GM18861 (cell line): Measurements from ENCODE around the gene NXPH4.
A peak's percentile ranks its signal among the peaks of the same experiment; 100 is the strongest.

Source experiments
- ATAC-seq: cut with Tn5 transposase; IDR thresholded peaks from one replicate; pipeline ENCODE4 v1.9.1; 2021; ENCODE audit not compliant: unreplicated experiment

Gene NXPH4

DNA sequence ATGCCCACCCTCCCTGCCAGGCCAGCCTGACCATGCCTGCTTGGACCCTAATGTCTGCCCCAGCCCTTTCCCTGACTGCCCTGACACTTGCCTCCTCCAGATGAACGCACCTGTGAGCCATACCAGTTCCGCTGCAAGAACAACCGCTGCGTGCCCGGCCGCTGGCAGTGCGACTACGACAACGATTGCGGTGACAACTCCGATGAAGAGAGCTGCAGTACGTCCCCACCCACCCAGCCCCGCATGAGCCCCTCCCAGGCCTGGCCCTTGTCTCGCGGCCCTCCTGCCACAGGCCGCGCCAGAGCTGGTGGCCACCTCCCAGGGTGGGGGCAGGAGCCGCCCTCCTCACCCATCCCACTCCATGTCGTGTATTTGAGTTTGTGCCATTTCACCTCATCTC is 14.3 kb upstream of the NXPH4 start:
- ATAC-seq, result no peak

DNA sequence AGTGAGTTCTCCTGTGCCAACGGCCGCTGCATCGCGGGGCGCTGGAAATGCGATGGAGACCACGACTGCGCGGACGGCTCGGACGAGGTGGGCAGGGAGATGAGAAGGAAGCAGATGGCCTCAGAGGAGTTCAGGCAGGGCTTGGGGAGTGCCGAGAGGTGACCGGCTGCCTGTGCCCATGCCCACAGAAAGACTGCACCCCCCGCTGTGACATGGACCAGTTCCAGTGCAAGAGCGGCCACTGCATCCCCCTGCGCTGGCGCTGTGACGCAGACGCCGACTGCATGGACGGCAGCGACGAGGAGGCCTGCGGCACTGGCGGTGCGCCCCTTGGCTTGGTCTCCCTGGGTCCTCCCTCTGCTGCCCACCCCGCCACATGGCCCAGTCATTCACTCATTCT is 13.4 kb upstream of the NXPH4 start:
- ATAC-seq, result no peak

DNA sequence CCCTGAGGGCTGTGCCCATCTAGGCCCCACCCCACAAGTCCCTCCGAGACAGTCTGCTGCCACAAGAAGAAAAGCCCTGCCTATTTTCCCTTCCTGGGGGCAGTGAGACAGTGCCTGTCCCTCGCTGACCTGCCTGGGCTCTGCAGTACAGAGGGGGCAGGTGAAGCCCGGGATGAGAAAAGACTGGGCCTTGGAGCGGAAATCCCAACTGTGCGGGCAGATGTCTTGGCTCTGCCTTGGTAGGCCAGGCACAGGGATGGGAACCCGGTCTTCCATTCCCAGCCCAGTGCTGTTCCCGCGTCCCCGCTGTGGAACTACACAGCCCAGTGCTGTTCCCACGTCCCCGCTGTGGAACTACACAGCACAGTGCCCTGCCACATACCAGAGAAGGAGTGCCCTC is 12.8 kb upstream of the NXPH4 start:
- ATAC-seq, result no peak

DNA sequence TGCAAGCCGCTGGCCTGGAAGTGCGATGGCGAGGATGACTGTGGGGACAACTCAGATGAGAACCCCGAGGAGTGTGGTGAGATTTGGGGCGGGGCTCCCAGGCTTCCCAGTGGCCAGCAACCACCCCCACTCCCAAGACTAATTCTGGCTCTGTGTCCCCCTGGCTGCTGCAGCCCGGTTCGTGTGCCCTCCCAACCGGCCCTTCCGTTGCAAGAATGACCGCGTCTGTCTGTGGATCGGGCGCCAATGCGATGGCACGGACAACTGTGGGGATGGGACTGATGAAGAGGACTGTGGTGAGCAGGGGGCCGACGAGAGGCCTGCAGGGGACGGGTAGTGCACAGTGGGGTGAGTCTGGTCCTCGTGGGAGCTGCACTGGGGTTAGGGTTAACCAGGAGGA is 12.1 kb upstream of the NXPH4 start:
- ATAC-seq, result no peak

DNA sequence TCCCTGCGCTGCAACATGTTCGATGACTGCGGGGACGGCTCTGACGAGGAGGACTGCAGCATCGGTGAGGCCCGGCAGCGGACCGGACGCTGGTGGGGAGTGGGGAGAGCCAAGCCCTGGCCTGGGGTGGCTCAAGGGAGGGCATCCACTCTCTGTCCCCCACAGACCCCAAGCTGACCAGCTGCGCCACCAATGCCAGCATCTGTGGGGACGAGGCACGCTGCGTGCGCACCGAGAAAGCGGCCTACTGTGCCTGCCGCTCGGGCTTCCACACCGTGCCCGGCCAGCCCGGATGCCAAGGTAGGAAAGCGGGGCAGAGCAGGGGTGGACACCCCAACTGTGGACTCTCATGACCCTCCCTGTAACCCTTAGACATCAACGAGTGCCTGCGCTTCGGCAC is 11.4 kb upstream of the NXPH4 start:
- no peak for ATAC-seq

DNA sequence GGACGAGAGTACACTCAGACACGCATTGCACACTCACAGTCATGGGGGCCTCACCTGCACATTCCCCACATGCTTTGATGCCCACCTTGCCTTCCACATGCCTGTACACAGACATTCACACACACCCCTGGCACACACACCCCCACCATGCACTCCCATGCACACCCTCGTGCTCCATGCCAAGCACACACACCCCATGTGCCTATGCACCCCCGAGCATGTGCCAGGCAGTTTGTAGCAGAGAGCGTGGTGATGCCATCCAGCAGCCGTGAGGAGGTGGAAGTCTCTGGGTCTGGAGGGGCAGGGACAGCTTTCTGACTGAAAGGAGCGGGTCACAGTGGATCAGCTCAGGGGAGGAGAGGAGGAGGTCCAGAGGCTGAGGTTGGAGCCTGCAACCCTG is 10.7 kb upstream of the NXPH4 start:
- no peak for ATAC-seq

DNA sequence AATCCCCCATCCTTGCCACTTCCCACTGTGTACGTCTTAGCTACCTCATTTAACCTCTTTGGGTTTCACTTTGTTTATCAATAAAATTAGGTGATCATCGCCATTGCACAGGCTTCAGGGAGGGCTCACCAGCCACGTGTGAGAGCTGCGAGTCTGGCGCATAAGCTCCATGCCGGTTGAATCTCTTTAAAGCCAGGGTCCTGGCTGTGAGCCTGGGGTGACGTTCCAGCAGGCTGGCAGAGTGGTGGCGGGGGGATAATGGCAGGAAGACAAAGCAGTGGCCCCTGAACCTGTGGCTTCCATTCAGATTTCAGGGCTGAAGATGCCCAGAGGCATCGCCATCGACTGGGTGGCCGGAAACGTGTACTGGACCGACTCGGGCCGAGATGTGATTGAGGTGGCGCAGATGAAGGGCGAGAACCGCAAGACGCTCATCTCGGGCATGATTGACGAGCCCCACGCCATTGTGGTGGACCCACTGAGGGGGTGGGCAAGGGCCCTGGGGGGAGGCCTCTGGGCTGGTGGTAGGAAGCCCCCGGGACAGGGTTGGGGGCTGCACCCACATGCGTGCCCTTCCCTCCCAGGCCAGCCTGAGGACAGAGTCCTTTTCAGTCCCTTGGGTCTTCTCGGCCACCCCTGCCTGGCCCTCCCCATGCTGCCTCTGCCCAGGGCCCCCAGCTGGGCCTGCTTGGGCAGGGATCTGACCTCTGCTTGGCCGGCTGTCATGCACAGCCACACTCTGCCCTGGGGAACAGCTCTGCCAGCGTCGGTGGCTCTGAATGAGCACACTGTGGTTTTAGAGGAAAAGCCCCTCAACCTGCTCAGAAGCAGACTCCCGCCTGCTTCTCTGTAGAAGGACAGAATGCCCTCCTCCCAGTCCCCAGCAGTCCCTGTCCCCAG is 8.6 kb upstream of the NXPH4 start:
- no peak for ATAC-seq

DNA sequence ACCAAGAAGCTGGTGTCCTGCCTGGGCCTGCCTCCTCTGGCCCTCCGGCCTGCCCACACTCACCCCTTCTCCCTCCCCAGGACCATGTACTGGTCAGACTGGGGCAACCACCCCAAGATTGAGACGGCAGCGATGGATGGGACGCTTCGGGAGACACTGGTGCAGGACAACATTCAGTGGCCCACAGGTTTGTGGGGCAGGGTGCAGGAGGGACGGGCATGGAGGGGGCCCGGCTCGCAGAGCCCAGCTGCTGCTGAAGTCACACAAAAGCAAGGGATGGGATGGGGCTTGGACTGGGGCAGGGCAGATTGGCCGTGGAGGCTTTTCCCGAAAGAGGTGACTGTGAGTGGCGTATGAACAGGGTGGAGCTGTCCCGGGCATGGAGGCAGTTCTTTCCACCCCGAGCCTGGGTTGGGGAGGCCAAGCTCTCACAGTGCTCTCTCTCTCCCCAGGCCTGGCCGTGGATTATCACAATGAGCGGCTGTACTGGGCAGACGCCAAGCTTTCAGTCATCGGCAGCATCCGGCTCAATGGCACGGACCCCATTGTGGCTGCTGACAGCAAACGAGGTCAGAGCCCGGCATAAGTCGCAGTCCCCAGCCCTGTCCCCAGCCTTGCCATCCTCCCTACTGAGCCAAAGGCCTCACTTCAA is 7.8 kb upstream of the NXPH4 start:
- no peak for ATAC-seq

DNA sequence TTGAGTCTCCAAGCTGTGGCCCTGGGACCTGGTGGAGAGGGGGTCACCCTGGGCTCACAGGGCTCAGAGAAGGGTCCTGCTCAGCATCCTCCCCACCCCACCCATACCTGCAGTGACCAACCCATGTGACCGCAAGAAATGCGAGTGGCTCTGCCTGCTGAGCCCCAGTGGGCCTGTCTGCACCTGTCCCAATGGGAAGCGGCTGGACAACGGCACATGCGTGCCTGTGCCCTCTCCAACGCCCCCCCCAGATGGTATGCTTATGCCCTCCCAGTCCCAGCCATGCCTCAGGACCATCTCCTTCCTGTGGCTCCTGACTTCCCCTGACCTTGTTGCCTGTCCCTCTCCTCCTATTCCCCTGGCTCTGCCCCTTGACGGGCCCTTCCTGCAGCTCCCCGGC is 6.7 kb upstream of the NXPH4 start:
- no peak for ATAC-seq

DNA sequence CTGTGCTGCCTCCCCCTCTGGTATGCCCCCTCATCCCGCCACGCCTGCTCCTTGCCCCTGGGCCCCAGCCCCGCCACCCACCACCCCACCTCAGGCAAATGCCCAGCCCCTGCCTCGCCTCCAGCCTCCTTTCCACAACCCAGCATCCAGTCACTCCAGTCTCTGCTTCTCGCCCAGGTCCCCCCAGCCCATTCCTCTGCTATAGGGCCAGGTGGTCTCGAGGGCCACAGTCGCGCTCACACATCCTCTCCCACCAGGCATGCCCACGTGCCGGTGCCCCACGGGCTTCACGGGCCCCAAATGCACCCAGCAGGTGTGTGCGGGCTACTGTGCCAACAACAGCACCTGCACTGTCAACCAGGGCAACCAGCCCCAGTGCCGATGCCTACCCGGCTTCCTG is 6.1 kb upstream of the NXPH4 start:
- ATAC-seq, result no peak

DNA sequence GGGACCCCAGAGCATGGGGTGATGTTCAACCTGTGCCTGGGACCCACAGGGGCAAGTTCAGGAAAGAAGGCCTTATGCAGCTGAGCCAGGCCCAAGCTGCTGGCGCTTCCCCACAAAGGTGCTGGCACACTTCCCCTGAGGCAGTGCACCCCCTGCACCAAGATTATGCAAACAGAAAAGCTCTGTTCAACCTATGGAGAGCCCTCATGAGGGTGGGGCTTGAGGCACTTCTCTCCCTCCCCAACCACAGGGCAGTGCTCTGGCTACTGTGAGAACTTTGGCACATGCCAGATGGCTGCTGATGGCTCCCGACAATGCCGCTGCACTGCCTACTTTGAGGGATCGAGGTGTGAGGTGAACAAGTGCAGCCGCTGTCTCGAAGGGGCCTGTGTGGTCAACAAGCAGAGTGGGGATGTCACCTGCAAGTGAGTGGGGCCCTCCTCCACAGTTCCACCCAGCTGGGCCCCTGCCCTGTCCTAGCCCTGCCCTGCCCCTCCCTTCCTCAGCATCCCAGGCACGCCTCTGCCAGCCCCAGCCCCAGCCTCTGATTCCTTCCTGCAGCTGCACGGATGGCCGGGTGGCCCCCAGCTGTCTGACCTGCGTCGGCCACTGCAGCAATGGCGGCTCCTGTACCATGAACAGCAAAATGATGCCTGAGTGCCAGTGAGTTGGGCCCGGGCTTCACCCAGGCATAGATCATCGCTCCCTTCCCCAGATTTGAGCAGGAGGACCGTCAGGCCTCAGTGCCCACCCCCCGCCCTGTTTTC is 5.5 kb upstream of the NXPH4 start:
- ATAC-seq, result no peak

DNA sequence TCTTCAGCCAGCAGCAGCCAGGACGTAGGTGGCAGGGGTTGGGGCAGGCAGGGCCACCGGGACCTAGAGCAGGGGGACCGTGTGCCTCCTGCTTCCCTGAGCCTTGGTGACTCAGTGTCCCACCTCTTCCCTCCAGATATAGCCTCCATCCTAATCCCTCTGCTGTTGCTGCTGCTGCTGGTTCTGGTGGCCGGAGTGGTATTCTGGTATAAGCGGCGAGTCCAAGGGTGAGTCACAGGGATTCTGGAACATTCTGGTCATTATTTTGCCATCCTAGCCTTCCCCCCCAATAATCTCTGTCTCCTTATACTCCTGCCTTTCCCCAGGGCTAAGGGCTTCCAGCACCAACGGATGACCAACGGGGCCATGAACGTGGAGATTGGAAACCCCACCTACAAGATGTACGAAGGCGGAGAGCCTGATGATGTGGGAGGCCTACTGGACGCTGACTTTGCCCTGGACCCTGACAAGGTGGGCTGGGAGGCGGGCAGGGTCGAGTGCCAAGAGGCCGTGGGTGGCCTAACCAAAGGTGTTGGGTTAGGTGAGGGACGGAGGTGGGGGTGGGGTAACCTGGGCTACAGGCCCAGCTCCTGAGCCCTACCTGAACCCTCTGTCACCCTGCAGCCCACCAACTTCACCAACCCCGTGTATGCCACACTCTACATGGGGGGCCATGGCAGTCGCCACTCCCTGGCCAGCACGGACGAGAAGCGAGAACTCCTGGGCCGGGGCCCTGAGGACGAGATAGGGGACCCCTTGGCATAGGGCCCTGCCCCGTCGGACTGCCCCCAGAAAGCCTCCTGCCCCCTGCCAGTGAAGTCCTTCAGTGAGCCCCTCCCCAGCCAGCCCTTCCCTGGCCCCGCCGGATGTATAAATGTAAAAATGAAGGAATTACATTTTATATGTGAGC is 4.5 kb upstream of the NXPH4 start:
- ATAC-seq, result no peak

DNA sequence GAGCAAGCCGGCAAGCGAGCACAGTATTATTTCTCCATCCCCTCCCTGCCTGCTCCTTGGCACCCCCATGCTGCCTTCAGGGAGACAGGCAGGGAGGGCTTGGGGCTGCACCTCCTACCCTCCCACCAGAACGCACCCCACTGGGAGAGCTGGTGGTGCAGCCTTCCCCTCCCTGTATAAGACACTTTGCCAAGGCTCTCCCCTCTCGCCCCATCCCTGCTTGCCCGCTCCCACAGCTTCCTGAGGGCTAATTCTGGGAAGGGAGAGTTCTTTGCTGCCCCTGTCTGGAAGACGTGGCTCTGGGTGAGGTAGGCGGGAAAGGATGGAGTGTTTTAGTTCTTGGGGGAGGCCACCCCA is 3.9 kb upstream of the NXPH4 start:
- ATAC-seq, result no peak

DNA sequence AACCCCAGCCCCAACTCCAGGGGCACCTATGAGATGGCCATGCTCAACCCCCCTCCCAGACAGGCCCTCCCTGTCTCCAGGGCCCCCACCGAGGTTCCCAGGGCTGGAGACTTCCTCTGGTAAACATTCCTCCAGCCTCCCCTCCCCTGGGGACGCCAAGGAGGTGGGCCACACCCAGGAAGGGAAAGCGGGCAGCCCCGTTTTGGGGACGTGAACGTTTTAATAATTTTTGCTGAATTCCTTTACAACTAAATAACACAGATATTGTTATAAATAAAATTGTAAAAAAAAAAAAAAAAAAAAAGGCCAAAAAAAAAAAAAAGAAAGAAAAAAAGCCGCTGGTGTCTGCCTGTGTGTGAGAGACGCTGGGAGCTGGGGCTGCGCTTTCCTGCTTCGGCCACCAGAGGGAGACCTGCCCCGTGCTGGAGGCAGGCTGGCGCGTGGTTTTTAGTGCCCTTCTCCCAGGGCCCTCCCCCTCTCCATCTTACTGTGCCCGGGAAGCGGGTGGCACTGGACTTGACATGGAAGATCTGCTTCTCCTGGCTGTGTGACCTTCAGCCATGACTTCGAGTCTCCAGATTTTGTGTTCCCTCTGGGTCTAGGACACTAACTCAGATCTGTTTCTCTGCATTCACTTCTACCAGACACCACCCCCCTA is 3.4 kb upstream of the NXPH4 start:
- ATAC-seq, result peak; percentile 40

DNA sequence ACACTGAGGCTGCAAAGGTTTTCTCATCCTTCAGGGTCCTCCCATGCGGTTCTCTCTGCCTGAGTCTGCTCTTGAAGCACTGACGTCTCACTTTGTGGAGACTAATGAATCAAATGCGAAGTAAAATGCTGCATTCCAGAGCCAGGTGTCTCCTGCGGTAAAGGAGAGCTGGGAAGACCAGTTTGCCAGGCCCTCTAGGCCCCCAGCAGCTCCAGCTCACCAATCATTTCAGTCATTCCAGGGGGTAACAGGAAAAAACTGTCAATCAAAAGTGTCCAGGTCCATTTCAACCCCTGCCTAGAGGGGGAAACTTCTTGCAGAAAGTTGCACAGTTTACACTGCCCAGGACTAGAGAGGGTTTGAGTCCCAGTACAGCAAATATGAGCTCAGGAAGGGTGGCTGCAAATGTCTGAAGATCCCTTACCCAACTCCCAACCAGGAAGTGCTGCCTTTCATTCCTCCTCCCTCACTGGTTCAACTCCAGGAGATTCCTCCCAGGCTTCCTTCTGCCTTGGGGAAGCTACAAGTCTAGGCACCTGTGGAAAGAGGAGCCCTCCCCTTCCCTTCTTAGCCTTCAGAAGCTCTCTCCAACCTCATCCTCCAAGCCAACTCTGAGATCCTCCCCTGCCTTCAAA is 2.7 kb upstream of the NXPH4 start:
- no peak for ATAC-seq

DNA sequence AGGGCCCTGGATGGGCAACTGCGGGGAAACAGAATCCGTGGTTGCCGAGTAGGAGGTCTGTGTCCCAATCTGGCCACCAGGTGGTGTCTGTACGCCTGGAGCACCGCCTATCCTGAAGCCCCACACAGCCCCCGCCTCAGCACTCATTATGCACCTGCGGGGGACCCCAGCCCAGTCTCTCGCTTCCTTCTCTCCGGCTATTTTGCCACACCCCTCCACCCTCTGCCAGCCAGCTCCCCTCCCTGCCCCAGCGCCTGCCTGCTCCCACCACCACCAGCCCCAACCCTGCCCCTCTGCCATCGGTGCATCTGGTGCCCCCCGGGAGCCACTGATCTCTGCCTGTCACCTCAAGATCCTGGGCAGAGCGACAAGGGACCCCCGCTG is 2.2 kb upstream of the NXPH4 start:
- no peak for ATAC-seq

DNA sequence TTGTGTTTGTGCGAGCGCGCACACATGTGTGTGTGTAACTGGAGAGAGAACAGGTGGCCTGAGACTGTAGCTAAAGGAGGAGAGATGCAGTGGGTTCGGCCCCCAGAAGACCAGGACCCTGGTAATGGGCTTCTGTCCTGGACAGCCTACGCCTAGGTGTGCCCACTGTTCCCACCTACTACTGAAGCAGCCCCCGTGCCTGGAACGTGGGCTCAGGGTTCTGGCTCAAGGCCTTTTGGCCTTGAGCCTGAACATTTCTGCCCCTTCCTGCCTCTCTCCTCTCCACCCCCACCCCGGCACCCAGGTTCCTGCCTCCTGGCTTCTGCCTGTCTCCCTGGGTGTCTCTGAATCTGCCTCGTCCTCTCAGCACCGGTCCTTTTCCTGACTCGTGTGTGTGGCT is 1.5 kb upstream of the NXPH4 start:
- ATAC-seq, result no peak

DNA sequence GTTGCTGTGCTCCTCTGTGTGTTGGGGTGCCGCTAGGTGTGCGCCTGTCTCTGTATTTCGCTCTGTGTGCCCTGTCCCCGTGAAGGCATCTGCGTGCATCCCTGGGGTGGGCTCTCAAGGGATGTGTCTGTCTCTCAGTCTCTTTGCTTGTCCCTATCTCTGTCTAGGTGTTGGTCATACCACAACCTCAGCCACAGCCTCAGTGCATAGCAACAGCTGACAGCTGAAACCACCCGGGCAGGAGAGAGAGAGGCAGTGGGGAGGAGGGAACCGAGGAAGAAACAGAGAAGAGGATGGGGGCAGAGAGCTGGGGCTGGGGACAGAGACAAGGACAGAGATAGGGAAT is 953 bp upstream of the NXPH4 start:
- ATAC-seq, result no peak

DNA sequence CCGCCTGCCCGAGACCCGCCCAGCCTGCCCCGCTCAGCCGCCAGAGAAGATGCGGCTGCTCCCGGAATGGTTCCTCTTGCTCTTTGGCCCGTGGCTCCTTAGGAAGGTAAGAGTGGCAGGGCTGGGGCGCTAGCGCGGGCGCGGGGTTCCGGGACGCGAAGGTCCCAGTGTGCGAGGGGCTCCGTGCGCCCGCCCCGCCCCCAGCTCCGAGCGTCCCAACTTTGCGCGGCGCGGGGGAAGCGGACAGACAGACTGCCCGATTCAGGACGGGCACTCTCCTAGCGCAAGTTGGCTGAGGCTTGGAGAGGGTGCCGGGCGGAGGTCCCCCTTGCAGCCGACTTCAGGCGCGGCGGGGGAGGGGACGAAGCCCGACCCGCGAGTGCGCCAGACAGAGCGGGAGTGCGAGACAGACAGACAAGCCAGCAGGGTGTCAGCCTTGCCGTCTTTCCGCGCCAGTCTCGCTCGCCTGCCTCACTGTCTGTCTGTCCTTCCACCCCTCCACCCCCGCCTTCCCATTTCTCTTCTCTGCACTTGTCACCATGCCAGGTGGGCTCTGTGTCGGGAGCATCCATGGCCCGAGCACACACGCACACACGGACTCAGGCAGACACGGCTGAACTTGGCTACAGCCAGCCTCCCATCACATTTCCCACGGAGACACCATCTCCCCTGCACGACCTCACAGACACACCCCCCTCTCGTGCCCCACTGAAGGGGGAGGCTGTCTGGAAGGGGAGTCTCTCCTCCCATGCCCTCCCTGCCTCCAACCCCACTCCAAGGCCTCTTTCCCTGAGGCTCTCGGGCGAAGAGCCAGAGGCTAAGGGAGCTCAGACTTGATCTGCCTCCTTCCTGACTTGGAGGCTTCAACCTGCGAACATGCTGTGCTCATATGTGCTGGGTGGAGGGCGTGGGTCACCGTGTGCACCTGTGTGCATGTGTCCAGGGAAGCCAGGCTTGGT is 606 bp downstream of the NXPH4 start:
- no peak for ATAC-seq
